ENCODE results near the gene UBA1. TPM values are rescaled to one million over a fixed set of nuclear protein-coding genes. Genes with fewer than 3 reads are reported as not detected.

Gene UBA1
- total and polyA plus RNA-seq, 12 donors = 160 to 356 (median 222) TPM

DNA sequence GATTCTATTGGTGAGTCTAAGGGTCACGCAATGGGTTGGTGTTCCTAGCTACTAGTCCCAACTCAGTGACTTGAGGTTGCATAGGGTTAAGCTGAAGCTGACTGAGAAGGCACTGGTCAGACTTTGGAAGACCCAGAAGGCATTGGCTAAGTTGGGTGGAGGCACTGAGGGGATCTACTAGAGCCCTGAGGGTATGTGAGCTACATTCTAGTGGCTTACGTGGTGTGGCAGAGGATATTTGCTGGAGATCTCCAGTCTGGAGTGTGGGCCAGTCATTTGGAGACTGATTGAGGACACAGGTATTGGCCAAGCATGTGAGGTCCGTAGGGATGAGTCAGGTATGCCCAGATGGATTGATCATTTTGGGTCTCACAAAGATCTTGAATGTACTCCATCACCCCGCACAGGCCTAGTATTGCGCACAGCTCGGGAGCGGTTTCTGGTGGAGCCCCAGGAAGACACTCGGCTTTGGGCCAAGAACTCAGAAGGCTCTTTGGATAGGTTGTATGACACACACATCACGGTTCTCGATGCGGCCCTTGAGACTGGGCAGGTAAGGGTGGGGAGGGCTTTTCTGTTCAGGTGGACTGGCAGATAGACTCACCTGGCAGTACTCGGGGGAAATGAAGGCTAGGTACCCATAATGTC is 46.4 kb downstream of the UBA1 start:
- intact Hi-C loops (cut with DNase I) = loop anchor here in 1 of 2 donors (10.0 kb wide), 1 partner anchor 65 kb away; no protein-coding TSS in a partner anchor
- Histone ChIP-seq H3K9me3 (replicated peaks in 1 of 3) (no peaks in the 10 kb centered on the region), H3K36me3 (replicated peaks in 1 of 2) (peaks cover 0 to 30% of the 10 kb centered on the region in 2 donors), H3K27me3 (no peaks in the 10 kb centered on the region), H3K4me3 (no peak overlapping the region), H3K4me1 (replicated peaks in 1 of 2) (peaks cover 0 to 5% of the 10 kb centered on the region in 2 donors), H3K27ac (no peak overlapping the region)
- DNase-seq = no peak
- TF ChIP-seq POLR2A (IDR thresholded peaks at IDR 0.05) = no peak
- TF ChIP-seq CTCF (IDR thresholded peaks at IDR 0.05) = no peak
- 93 to 97% (median 95%) methylated on average over 6 to 12 of the region's 12 CpGs for WGBS, 4 donors

DNA sequence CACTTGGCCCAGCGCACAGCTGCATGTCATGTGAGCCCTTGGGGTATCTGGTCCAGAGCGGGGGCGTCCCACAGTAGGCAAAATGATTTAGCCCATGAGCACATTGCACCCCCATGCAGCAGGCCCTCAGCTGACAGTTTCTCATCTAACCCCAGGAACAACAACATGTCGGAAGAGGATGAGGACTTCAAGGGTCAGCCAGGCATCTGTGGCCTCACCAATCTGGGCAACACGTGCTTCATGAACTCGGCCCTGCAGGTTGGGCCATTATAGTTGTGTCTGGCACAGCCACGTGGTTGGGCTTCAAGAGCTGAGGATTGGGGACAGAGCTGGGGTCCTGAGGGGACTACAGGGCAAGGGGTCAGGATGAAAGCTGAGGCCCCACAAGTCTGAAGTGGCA is 47.0 kb downstream of the UBA1 start:
- peaks cover 0 to 5% of the 10 kb centered on the region in 2 donors for H3K4me1 ChIP-seq (replicated peaks in 1 of 2)
- DNase-seq = no peak
- H3K4me3 ChIP-seq = no peak overlapping the region
- intact Hi-C loops (cut with DNase I) = loop anchor here in 1 of 2 donors (10.0 kb wide), 1 partner anchor 64 kb away; no protein-coding TSS in a partner anchor
- WGBS, 4 donors = 83 to 100% (median 89%) methylated on average over 3 to 7 of the region's 7 CpGs
- no peak for TF ChIP-seq CTCF (IDR thresholded peaks at IDR 0.05)
- no peak for TF ChIP-seq POLR2A (IDR thresholded peaks at IDR 0.05)
- no peaks in the 10 kb centered on the region for H3K9me3 ChIP-seq (replicated peaks in 1 of 3)
- H3K36me3 ChIP-seq (replicated peaks in 1 of 2) = peaks cover 0 to 36% of the 10 kb centered on the region in 2 donors
- no peaks in the 10 kb centered on the region for H3K27me3 ChIP-seq
- H3K27ac ChIP-seq = no peak overlapping the region

GRCh38 chrX:47241201-47242011 is 47.8 kb downstream of the UBA1 start:
- H3K4me3 ChIP-seq = no peak overlapping the region
- peaks cover 0 to 5% of the 10 kb centered on the region in 2 donors for H3K4me1 ChIP-seq (replicated peaks in 1 of 2)
- no peak for DNase-seq
- 91 to 97% (median 94%) methylated on average over 15 to 18 of the region's 18 CpGs for WGBS, 4 donors
- TF ChIP-seq POLR2A (IDR thresholded peaks at IDR 0.05) = no peak
- no peak overlapping the region for H3K27ac ChIP-seq
- intact Hi-C loops (cut with DNase I) = loop anchor here in 1 of 2 donors (10.0 kb wide), 1 partner anchor 63 kb away; no protein-coding TSS in a partner anchor
- H3K36me3 ChIP-seq (replicated peaks in 1 of 2) = peaks cover 0 to 41% of the 10 kb centered on the region in 2 donors
- no peaks in the 10 kb centered on the region for H3K27me3 ChIP-seq
- H3K9me3 ChIP-seq (replicated peaks in 1 of 3) = no peaks in the 10 kb centered on the region

DNA sequence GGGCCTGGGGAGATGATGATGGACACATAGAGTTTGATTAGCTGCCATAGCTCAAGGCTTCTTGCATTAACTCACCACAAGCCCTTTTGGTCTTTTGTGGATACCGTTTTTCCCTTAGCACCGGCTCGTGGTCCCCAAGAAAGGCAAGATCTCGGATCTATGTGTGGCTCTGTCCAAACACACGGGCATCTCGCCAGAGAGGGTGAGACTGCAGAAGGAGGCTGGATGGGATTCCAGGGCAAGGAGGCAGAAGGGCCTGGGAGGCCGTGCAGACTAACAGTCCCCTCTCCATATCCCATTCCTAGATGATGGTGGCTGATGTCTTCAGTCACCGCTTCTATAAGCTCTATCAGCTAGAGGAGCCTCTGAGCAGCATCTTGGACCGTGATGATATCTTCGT is 48.7 kb downstream of the UBA1 start:
- WGBS, 4 donors = 88 to 100% (median 92%) methylated on average over 1 to 10 of the region's 10 CpGs
- no peak overlapping the region for H3K27ac ChIP-seq
- H3K9me3 ChIP-seq (replicated peaks in 1 of 3) = no peaks in the 10 kb centered on the region
- TF ChIP-seq CTCF (IDR thresholded peaks at IDR 0.05) = no peak
- TF ChIP-seq POLR2A (IDR thresholded peaks at IDR 0.05) = no peak
- intact Hi-C loops (cut with DNase I) = loop anchor here in 1 of 2 donors (10.0 kb wide), 1 partner anchor 62 kb away; no protein-coding TSS in a partner anchor
- DNase-seq = no peak
- H3K4me1 ChIP-seq (replicated peaks in 1 of 2) = no peaks in the 10 kb centered on the region
- peaks cover 0 to 41% of the 10 kb centered on the region in 2 donors for H3K36me3 ChIP-seq (replicated peaks in 1 of 2)
- no peak overlapping the region for H3K4me3 ChIP-seq
- H3K27me3 ChIP-seq = no peaks in the 10 kb centered on the region

Data from adrenal gland (tissue), 12 donors.